ENCODE data around the gene DYNC1I2. TPM values are rescaled to one million over a fixed set of nuclear protein-coding genes. Genes with fewer than 3 reads are reported as not detected.

The DYNC1I2 gene
- total RNA-seq, 1 experiment from 2014 or later: 39.4 TPM

DNA sequence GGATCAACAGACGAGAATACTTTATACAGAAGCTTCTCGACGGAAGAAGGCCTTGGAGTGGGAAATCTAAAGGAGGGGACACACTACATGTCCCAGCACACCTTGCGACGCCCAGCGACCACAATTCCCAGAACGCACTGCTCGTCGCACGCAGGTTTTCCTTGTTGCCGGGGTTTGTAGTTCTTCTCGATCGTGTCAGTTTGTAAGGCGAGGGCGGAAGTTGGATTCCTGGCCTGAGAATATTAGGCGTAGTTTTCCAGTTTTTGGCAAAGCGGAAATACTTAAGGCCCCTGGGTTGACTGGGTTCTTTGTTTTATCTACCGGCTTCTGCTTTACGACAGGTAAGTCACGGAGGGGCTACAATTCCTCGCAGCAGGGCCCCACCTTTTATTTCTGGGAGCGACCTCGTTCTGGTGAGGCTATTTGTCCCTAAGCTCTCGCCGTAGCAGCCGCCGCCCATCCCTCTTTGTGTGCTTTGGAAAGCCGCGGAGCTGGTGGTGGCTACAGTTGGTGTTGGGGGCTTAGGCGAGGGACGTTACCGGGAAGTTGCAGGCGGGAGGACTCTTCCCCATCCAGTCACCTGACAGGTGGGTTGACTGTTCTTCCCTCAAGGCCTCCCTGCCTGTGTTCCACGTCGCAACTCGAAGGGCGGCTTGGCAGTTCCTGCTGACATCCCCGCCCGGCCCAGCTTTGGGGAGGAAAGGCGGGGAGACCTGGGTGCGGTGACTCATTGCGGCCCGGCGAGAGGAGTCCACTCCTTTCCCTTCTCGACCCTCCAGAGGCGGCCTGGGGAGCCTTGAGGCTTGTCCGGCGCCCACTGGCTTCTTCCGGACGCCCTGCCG, at the start of gene DYNC1I2 (continued):
- no peak for TF ChIP-seq REST (IDR thresholded peaks at IDR 0.05; ENCODE audit: low read depth)
- TF ChIP-seq, protein P1, sequence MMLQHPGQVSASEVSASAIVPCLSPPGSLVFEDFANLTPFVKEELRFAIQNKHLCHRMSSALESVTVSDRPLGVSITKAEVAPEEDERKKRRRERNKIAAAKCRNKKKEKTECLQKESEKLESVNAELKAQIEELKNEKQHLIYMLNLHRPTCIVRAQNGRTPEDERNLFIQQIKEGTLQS (IDR thresholded peaks at IDR 0.05): no peak

DNA sequence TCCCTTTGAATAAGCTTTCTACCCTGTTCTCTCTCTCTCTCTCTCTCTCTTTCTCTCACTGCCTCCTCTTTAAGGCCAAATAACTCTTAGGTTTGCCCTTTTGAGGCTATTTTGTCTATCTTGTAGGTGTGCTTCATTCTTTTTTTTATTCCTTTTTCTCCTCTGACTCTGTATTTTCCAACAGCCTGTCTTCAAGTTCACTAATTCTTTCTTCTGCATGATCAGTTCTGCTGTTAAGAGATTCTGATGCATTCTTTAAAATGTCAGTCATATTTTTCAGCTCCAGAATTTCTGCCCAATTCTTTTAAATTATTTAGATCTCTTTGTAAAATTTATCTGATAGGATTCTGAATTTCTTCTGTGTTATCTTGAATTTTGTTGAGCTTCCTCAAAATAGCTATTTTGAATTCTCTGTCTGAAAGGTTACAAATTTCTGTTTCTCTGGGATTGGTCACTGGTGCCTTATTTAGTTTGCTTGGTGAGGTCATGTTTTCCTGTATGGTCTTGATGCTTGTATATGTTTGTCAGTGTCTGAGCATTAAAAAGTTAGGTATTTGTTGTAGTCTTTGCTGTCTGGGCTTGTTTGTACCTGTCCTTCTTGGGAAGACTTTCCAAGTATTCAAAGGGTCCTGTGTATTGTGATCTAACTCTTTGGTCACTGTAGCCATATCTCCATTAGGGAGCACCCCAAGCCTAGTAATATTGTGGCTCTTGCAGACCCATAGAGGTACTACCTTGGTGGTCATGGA, 35.4 kb upstream of the DYNC1I2 start:
- ATAC-seq (no peak), DNase-seq (ENCODE audit: low read depth, low spot score) (no peak)
- Histone ChIP-seq H2AFZ (ENCODE audit: low read depth, low read length, poor library complexity, severe bottlenecking) (no peak overlapping the region), H3K27ac (ENCODE audit: low read depth, low read length) (no peak overlapping the region), H3K79me2 (ENCODE audit: insufficient read depth, low read length) (no peaks in the 10 kb centered on the region), H3K9me2 (ENCODE audit: insufficient read depth) (no peaks in the 10 kb centered on the region), H3K36me3 (ENCODE audit: control insufficient read depth in 1 of 2, insufficient read depth in 2 of 2, low read length in 2 of 2) (no peaks in the 10 kb centered on the region), H4K20me1 (ENCODE audit: insufficient read depth) (no peaks in the 10 kb centered on the region), H3K9me3 (ENCODE audit: control insufficient read depth in 1 of 2, insufficient read depth in 1 of 2, low read depth in 1 of 2, low read length in 2 of 2) (no peaks in the 10 kb centered on the region), H3K27me3 (ENCODE audit: insufficient read depth, low read length) (no peaks in the 10 kb centered on the region), H3K4me2 (ENCODE audit: low read length) (no peak overlapping the region), H3K9ac (ENCODE audit: low read length) (no peak overlapping the region), H3K4me1 (ENCODE audit: control insufficient read depth in 1 of 2, insufficient read depth in 2 of 2, low read length in 2 of 2) (peaks cover 0 to 6% of the 10 kb centered on the region in 2 experiments; a peak in 1 of 4 replicates), H3K4me3 (replicated peaks in 1 of 2; ENCODE audit: low read depth in 1 of 2, low read length in 2 of 2) (no peak overlapping the region)
- no peak for TF ChIP-seq REST (IDR thresholded peaks at IDR 0.05; ENCODE audit: low read depth)
- TF ChIP-seq EZH2phosphoT487 (IDR thresholded peaks at IDR 0.05; ENCODE audit: borderline replicate concordance): no peak
- TF ChIP-seq FOSL1 (IDR thresholded peaks at IDR 0.05; ENCODE audit: low read depth): no peak
- no peak for TF ChIP-seq ZFX (IDR thresholded peaks at IDR 0.05)
- intact Hi-C loops (cut with micrococcal nuclease): no loop called here
- BruUV-seq (replicated peaks): no TSS peak
- CTCF ChIA-PET: no interaction called here
- POLR2A ChIA-PET: no interaction called here
- RAD21 ChIA-PET (ENCODE audit: low non-redundant PET in 1 of 2, low total read pairs in 2 of 2, uncharacterized antibody in 2 of 2, unreplicated experiment in 2 of 2): no interaction called here
